Psoas muscle (tissue), 8 donors: Measurements from ENCODE around the gene DSCAM. TPM values are rescaled to one million over a fixed set of nuclear protein-coding genes. Genes with fewer than 3 reads are reported as not detected.

Experiments
- ATAC-seq, 4 donors: fragments of 200-7000 bp; cut with Tn5 transposase; one replicate each; pipeline ENCODE4 v1.9.1; 2020; ENCODE audit warnings: moderate library complexity in 3 of 4, mild to moderate bottlenecking in 2 of 4
- DNase-seq, 2 donors: peaks; one replicate each; pipeline ENCODE4 v3.0.0-alpha.2; 2020
- H3K27ac ChIP-seq: fragments of 200-600 bp; one replicate; pipeline ENCODE4 v1.8.0; 2022
- H3K27me3 ChIP-seq, 3 donors: fragments of 200-600 bp in 1 of 3; one replicate each; pipeline versions ENCODE4 v1.6.1 to v1.8.0; 2013 to 2022; ENCODE audit warnings: low read length in 2 of 3, mild to moderate bottlenecking in 2 of 3, moderate library complexity in 1 of 3; ENCODE audit not compliant: insufficient read depth in 3 of 3
- H3K36me3 ChIP-seq, 2 donors: fragments of 200-600 bp in 1 of 2; one replicate each; pipeline versions ENCODE4 v1.6.1 to v1.8.0; 2013 to 2022; ENCODE audit warnings: low read depth in 1 of 2, mild to moderate bottlenecking in 1 of 2, moderate library complexity in 1 of 2; ENCODE audit not compliant: insufficient read depth in 1 of 2
- H3K4me1 ChIP-seq: fragments of 200-600 bp; one replicate; pipeline ENCODE4 v1.8.0; 2022
- H3K4me3 ChIP-seq: fragments of 200-600 bp; one replicate; pipeline ENCODE4 v1.8.0; 2022; ENCODE audit warnings: mild to moderate bottlenecking
- H3K9me3 ChIP-seq: fragments of 200-600 bp; one replicate; pipeline ENCODE4 v1.8.0; 2022
- WGBS, 3 donors: extraction: QIAGEN DNeasy Blood & Tissue Kit; methylation state at CpG; one replicate each; pipeline versions ENCODE4 v1.1.6 to v1.1.7; 2013; 5-methylcytosine and 5-hydroxymethylcytosine counted together
- intact Hi-C, 2 donors: fragments of 100-400 bp; cut with DNase I; formaldehyde crosslinking; loops; one replicate each; pipeline versions ENCODE4 v1.11.0 to v1.14.2; 2022
- polyA plus RNA-seq, 3 donors: library from polyadenylated mRNA; stranded (reverse); fragments of 200-250 nt; gene quantifications; one replicate each; pipeline ENCODE4 v1.2.3, GENCODE V29; 2013
- total RNA-seq, 4 donors: library from RNA; stranded (reverse); fragmentation: NEBNext Ultra II Directional in 2 of 4; extraction: Animal tissue kit (Norgen Biotek cat#: 25700) in 2 of 4; gene quantifications; one replicate each; pipeline versions ENCODE4 v1.2.1 to v1.2.4, GENCODE V29; 2021 to 2023
- TF ChIP-seq, protein P1 (sequence below): fragments of 200-600 bp; IDR thresholded peaks from one replicate; pipeline ENCODE4 v1.8.0; 2022; ENCODE audit warnings: antibody characterized with exemption
- donor health status: healthy with polysubstance abuse.
- donor health status: DM: no; HTN: no; CAD: no; lungs with moderate emphysema.
- donor health status: Bipolar disorder and iron deficiency.
- donor health status: healthy.
- donor health status: DM: yes; HTN: yes; CAD: no.
- donor health status: DM: no; HTN: no; CAD: no.
- donor health status: DM: no; HTN: no; CAD: no.
- donor health status: DM: yes; HTN: yes; CAD: no.

The DSCAM gene
- total and polyA plus RNA-seq, 7 donors: 0.03 to 0.04 TPM; not detected in 5

GRCh38 chr21:40393066-40393465 is 453.9 kb downstream of the DSCAM start:
- peaks cover 0 to 2% (median 0%) of the 10 kb centered on the region in 3 donors for H3K27me3 ChIP-seq
- intact Hi-C loops: no loop called here
- DNase-seq (no peak), ATAC-seq (no peak)
- no peaks in the 10 kb centered on the region for H3K9me3 ChIP-seq
- TF ChIP-seq, protein P1, sequence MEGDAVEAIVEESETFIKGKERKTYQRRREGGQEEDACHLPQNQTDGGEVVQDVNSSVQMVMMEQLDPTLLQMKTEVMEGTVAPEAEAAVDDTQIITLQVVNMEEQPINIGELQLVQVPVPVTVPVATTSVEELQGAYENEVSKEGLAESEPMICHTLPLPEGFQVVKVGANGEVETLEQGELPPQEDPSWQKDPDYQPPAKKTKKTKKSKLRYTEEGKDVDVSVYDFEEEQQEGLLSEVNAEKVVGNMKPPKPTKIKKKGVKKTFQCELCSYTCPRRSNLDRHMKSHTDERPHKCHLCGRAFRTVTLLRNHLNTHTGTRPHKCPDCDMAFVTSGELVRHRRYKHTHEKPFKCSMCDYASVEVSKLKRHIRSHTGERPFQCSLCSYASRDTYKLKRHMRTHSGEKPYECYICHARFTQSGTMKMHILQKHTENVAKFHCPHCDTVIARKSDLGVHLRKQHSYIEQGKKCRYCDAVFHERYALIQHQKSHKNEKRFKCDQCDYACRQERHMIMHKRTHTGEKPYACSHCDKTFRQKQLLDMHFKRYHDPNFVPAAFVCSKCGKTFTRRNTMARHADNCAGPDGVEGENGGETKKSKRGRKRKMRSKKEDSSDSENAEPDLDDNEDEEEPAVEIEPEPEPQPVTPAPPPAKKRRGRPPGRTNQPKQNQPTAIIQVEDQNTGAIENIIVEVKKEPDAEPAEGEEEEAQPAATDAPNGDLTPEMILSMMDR: no peak
- H3K4me3 ChIP-seq: no peak overlapping the region
- H3K4me1 ChIP-seq: no peaks in the 10 kb centered on the region
- WGBS, 3 donors: 63 to 76% (median 65%) methylated on average over 5 of the region's 5 CpGs
- H3K27ac ChIP-seq: no peak overlapping the region
- no peaks in the 10 kb centered on the region for H3K36me3 ChIP-seq

DNA sequence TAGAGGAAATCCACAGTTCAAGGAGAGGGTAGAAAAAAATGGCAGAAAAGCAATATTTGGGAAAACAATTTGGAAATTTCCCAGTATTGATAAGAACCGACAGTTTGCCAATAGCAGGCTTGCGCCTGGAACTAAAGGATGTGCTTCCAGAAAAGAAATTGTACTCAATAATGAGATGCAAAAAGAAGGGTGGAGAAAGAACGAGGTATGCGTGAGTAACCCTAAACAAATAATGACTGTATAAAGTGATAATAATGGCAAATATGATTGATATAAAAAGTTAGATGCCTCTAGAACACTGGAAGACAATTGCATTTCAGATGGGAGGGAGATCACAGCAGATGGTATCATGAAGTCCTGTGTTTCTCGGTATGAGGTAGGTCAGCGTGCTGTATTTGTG is 458.9 kb downstream of the DSCAM start:
- no peaks in the 10 kb centered on the region for H3K9me3 ChIP-seq
- H3K4me3 ChIP-seq: no peak overlapping the region
- TF ChIP-seq, protein P1: no peak
- no peaks in the 10 kb centered on the region for H3K27me3 ChIP-seq
- ATAC-seq (no peak), DNase-seq (no peak)
- H3K27ac ChIP-seq: no peak overlapping the region
- 77 to 83% (median 78%) methylated on average over 6 of the region's 6 CpGs for WGBS, 3 donors
- no peaks in the 10 kb centered on the region for H3K36me3 ChIP-seq
- intact Hi-C loops: loop anchor here in 1 of 2 donors (10.0 kb wide), 1 partner anchor 243 kb away; no protein-coding TSS in a partner anchor
- H3K4me1 ChIP-seq: no peaks in the 10 kb centered on the region

- ATAC-seq (no peak), DNase-seq (no peak)
- H3K36me3 ChIP-seq: no peaks in the 10 kb centered on the region
- H3K27me3 ChIP-seq: no peaks in the 10 kb centered on the region
- TF ChIP-seq, protein P1: no peak
- no peaks in the 10 kb centered on the region for H3K9me3 ChIP-seq
- H3K4me1 ChIP-seq: no peaks in the 10 kb centered on the region
- 71 to 79% (median 71%) methylated on average over 2 of the region's 2 CpGs for WGBS, 3 donors
- no peak overlapping the region for H3K4me3 ChIP-seq
- intact Hi-C loops: loop anchor here in 1 of 2 donors (10.0 kb wide), 1 partner anchor 242 kb away; no protein-coding TSS in a partner anchor
- H3K27ac ChIP-seq: no peak overlapping the region
Observed at GRCh38 chr21:40386981-40387747, 459.8 kb downstream of the DSCAM start.

- no peaks in the 10 kb centered on the region for H3K4me1 ChIP-seq
- no peaks in the 10 kb centered on the region for H3K9me3 ChIP-seq
- whole genome bisulfite sequencing, 3 donors: 9 to 22% (median 12%) methylated on average over 23 of the region's 23 CpGs
- H3K4me3 ChIP-seq: no peak overlapping the region
- no peaks in the 10 kb centered on the region for H3K27me3 ChIP-seq
- intact Hi-C loops: loop anchor here in 1 of 2 donors (10.0 kb wide), 1 partner anchor 242 kb away; no protein-coding TSS in a partner anchor
- H3K27ac ChIP-seq: no peak overlapping the region
- no peak for ATAC-seq
- TF ChIP-seq, protein P1: peak; percentile 34
- H3K36me3 ChIP-seq: no peaks in the 10 kb centered on the region
- DNase-seq: peak; percentile 48 to 57
Observed at GRCh38 chr21:40386294-40386911, 460.6 kb downstream of the DSCAM start.
